Measurements from ENCODE around the gene GALNT10.

Gene GALNT10

GRCh38 chr5:154321546-154321945 lies 131.0 kb downstream of the GALNT10 start:
- no peak overlapping the region for H3K27ac ChIP-seq (ENCODE audit: low read length)
- no peak overlapping the region for H3K4me3 ChIP-seq (ENCODE audit: low read length in 2 of 2)
- H3K27me3 ChIP-seq (ENCODE audit: control insufficient read depth in 1 of 2, insufficient read depth in 2 of 2, low read length in 2 of 2): no peaks in the 10 kb centered on the region
- H3K9ac ChIP-seq (ENCODE audit: low read length in 2 of 2): no peak overlapping the region
- H3K36me3 ChIP-seq (ENCODE audit: control insufficient read depth in 2 of 2, insufficient read depth in 2 of 2, low read length in 2 of 2): peaks cover 0 to 3% of the 10 kb centered on the region in 2 donors
- H3K4me1 ChIP-seq (ENCODE audit: control insufficient read depth, insufficient read depth, low read length): no peaks in the 10 kb centered on the region
- no peaks in the 10 kb centered on the region for H3K9me3 ChIP-seq (ENCODE audit: control insufficient read depth in 2 of 2, low read length in 2 of 2)

GRCh38 chr5:154324033-154324432 lies 133.5 kb downstream of the GALNT10 start:
- H3K36me3 ChIP-seq (ENCODE audit: control insufficient read depth in 2 of 2, insufficient read depth in 2 of 2, low read length in 2 of 2): peaks cover 0 to 3% of the 10 kb centered on the region in 2 donors
- no peaks in the 10 kb centered on the region for H3K27me3 ChIP-seq (ENCODE audit: control insufficient read depth in 1 of 2, insufficient read depth in 2 of 2, low read length in 2 of 2)
- H3K4me3 ChIP-seq (ENCODE audit: low read length in 2 of 2): no peak overlapping the region
- H3K27ac ChIP-seq (ENCODE audit: low read length): no peak overlapping the region
- H3K9me3 ChIP-seq (ENCODE audit: control insufficient read depth in 2 of 2, low read length in 2 of 2): no peaks in the 10 kb centered on the region
- no peaks in the 10 kb centered on the region for H3K4me1 ChIP-seq (ENCODE audit: control insufficient read depth, insufficient read depth, low read length)
- no peak overlapping the region for H3K9ac ChIP-seq (ENCODE audit: low read length in 2 of 2)

GRCh38 chr5:154325566-154325965 lies 135.0 kb downstream of the GALNT10 start:
- Histone ChIP-seq H3K27me3 (ENCODE audit: control insufficient read depth in 1 of 2, insufficient read depth in 2 of 2, low read length in 2 of 2) (no peaks in the 10 kb centered on the region), H3K36me3 (ENCODE audit: control insufficient read depth in 2 of 2, insufficient read depth in 2 of 2, low read length in 2 of 2) (peaks cover 3 to 8% of the 10 kb centered on the region in 2 donors), H3K9me3 (ENCODE audit: control insufficient read depth in 2 of 2, low read length in 2 of 2) (no peaks in the 10 kb centered on the region), H3K4me3 (ENCODE audit: low read length in 2 of 2) (no peak overlapping the region), H3K9ac (ENCODE audit: low read length in 2 of 2) (no peak overlapping the region), H3K27ac (ENCODE audit: low read length) (no peak overlapping the region), H3K4me1 (ENCODE audit: control insufficient read depth, insufficient read depth, low read length) (no peaks in the 10 kb centered on the region)

- Histone ChIP-seq H3K27ac (ENCODE audit: low read length) (no peak overlapping the region), H3K4me3 (ENCODE audit: low read length in 2 of 2) (no peak overlapping the region), H3K4me1 (ENCODE audit: control insufficient read depth, insufficient read depth, low read length) (no peaks in the 10 kb centered on the region)
Measured at GRCh38 chr5:154329062-154329461, 138.5 kb downstream of the GALNT10 start.

GRCh38 chr5:154329519-154330040 lies 139.0 kb downstream of the GALNT10 start:
- H3K36me3 ChIP-seq (ENCODE audit: control insufficient read depth in 2 of 2, insufficient read depth in 2 of 2, low read length in 2 of 2): peaks cover 5 to 9% of the 10 kb centered on the region in 2 donors
- no peaks in the 10 kb centered on the region for H3K9me3 ChIP-seq (ENCODE audit: control insufficient read depth in 2 of 2, low read length in 2 of 2)
- no peak overlapping the region for H3K27ac ChIP-seq (ENCODE audit: low read length)
- H3K4me3 ChIP-seq (ENCODE audit: low read length in 2 of 2): no peak overlapping the region
- no peak overlapping the region for H3K9ac ChIP-seq (ENCODE audit: low read length in 2 of 2)
- no peaks in the 10 kb centered on the region for H3K4me1 ChIP-seq (ENCODE audit: control insufficient read depth, insufficient read depth, low read length)
- H3K27me3 ChIP-seq (ENCODE audit: control insufficient read depth in 1 of 2, insufficient read depth in 2 of 2, low read length in 2 of 2): no peaks in the 10 kb centered on the region

More at GRCh38 chr5:154329062-154329461, 138.5 kb downstream of the GALNT10 start:
- no peaks in the 10 kb centered on the region for H3K9me3 ChIP-seq (ENCODE audit: control insufficient read depth in 2 of 2, low read length in 2 of 2)
- no peak overlapping the region for H3K9ac ChIP-seq (ENCODE audit: low read length in 2 of 2)
- no peaks in the 10 kb centered on the region for H3K27me3 ChIP-seq (ENCODE audit: control insufficient read depth in 1 of 2, insufficient read depth in 2 of 2, low read length in 2 of 2)
- peaks cover 5 to 9% of the 10 kb centered on the region in 2 donors for H3K36me3 ChIP-seq (ENCODE audit: control insufficient read depth in 2 of 2, insufficient read depth in 2 of 2, low read length in 2 of 2)

- Histone ChIP-seq H3K27ac (ENCODE audit: low read length) (no peak overlapping the region), H3K36me3 (ENCODE audit: control insufficient read depth in 2 of 2, insufficient read depth in 2 of 2, low read length in 2 of 2) (peaks cover 5 to 10% of the 10 kb centered on the region in 2 donors), H3K4me3 (ENCODE audit: low read length in 2 of 2) (no peak overlapping the region), H3K9me3 (ENCODE audit: control insufficient read depth in 2 of 2, low read length in 2 of 2) (no peaks in the 10 kb centered on the region), H3K4me1 (ENCODE audit: control insufficient read depth, insufficient read depth, low read length) (no peaks in the 10 kb centered on the region), H3K9ac (ENCODE audit: low read length in 2 of 2) (no peak overlapping the region), H3K27me3 (ENCODE audit: control insufficient read depth in 1 of 2, insufficient read depth in 2 of 2, low read length in 2 of 2) (no peaks in the 10 kb centered on the region)
Measured at GRCh38 chr5:154330097-154330667, 139.6 kb downstream of the GALNT10 start.

GRCh38 chr5:154331232-154331631 lies 140.7 kb downstream of the GALNT10 start:
- H3K27ac ChIP-seq (ENCODE audit: low read length): no peak overlapping the region
- no peaks in the 10 kb centered on the region for H3K27me3 ChIP-seq (ENCODE audit: control insufficient read depth in 1 of 2, insufficient read depth in 2 of 2, low read length in 2 of 2)
- H3K36me3 ChIP-seq (ENCODE audit: control insufficient read depth in 2 of 2, insufficient read depth in 2 of 2, low read length in 2 of 2): peaks cover 5 to 10% of the 10 kb centered on the region in 2 donors
- H3K4me3 ChIP-seq (ENCODE audit: low read length in 2 of 2): no peak overlapping the region
- no peaks in the 10 kb centered on the region for H3K9me3 ChIP-seq (ENCODE audit: control insufficient read depth in 2 of 2, low read length in 2 of 2)
- no peak overlapping the region for H3K9ac ChIP-seq (ENCODE audit: low read length in 2 of 2)
- H3K4me1 ChIP-seq (ENCODE audit: control insufficient read depth, insufficient read depth, low read length): no peaks in the 10 kb centered on the region

- H3K27me3 ChIP-seq (ENCODE audit: control insufficient read depth in 1 of 2, insufficient read depth in 2 of 2, low read length in 2 of 2): no peaks in the 10 kb centered on the region
- no peaks in the 10 kb centered on the region for H3K4me1 ChIP-seq (ENCODE audit: control insufficient read depth, insufficient read depth, low read length)
- no peak overlapping the region for H3K4me3 ChIP-seq (ENCODE audit: low read length in 2 of 2)
- no peak overlapping the region for H3K27ac ChIP-seq (ENCODE audit: low read length)
- H3K36me3 ChIP-seq (ENCODE audit: control insufficient read depth in 2 of 2, insufficient read depth in 2 of 2, low read length in 2 of 2): peaks cover 5 to 10% of the 10 kb centered on the region in 2 donors
- H3K9ac ChIP-seq (ENCODE audit: low read length in 2 of 2): no peak overlapping the region
- H3K9me3 ChIP-seq (ENCODE audit: control insufficient read depth in 2 of 2, low read length in 2 of 2): no peaks in the 10 kb centered on the region
Measured at GRCh38 chr5:154331924-154332323, 141.4 kb downstream of the GALNT10 start.

- Histone ChIP-seq H3K9me3 (ENCODE audit: control insufficient read depth in 2 of 2, low read length in 2 of 2) (no peaks in the 10 kb centered on the region), H3K27me3 (ENCODE audit: control insufficient read depth in 1 of 2, insufficient read depth in 2 of 2, low read length in 2 of 2) (no peaks in the 10 kb centered on the region), H3K36me3 (ENCODE audit: control insufficient read depth in 2 of 2, insufficient read depth in 2 of 2, low read length in 2 of 2) (peaks cover 5 to 12% of the 10 kb centered on the region in 2 donors), H3K9ac (ENCODE audit: low read length in 2 of 2) (no peak overlapping the region), H3K4me1 (ENCODE audit: control insufficient read depth, insufficient read depth, low read length) (no peaks in the 10 kb centered on the region), H3K27ac (ENCODE audit: low read length) (no peak overlapping the region), H3K4me3 (ENCODE audit: low read length in 2 of 2) (no peak overlapping the region)
Measured at GRCh38 chr5:154332451-154332850, 141.9 kb downstream of the GALNT10 start.

- Histone ChIP-seq H3K36me3 (ENCODE audit: control insufficient read depth in 2 of 2, insufficient read depth in 2 of 2, low read length in 2 of 2) (peaks cover 5 to 14% of the 10 kb centered on the region in 2 donors), H3K4me1 (ENCODE audit: control insufficient read depth, insufficient read depth, low read length) (no peaks in the 10 kb centered on the region)
Measured at GRCh38 chr5:154333016-154333415, 142.5 kb downstream of the GALNT10 start.

GRCh38 chr5:154334406-154335064 lies 144.0 kb downstream of the GALNT10 start:
- Histone ChIP-seq H3K9ac (ENCODE audit: low read length in 2 of 2) (no peak overlapping the region), H3K27me3 (ENCODE audit: control insufficient read depth in 1 of 2, insufficient read depth in 2 of 2, low read length in 2 of 2) (no peaks in the 10 kb centered on the region), H3K4me3 (ENCODE audit: low read length in 2 of 2) (no peak overlapping the region), H3K27ac (ENCODE audit: low read length) (no peak overlapping the region), H3K36me3 (ENCODE audit: control insufficient read depth in 2 of 2, insufficient read depth in 2 of 2, low read length in 2 of 2) (peaks cover 5 to 17% of the 10 kb centered on the region in 2 donors), H3K9me3 (ENCODE audit: control insufficient read depth in 2 of 2, low read length in 2 of 2) (no peaks in the 10 kb centered on the region), H3K4me1 (ENCODE audit: control insufficient read depth, insufficient read depth, low read length) (no peaks in the 10 kb centered on the region)

More at GRCh38 chr5:154333016-154333415, 142.5 kb downstream of the GALNT10 start:
- Histone ChIP-seq H3K4me3 (ENCODE audit: low read length in 2 of 2) (no peak overlapping the region), H3K27me3 (ENCODE audit: control insufficient read depth in 1 of 2, insufficient read depth in 2 of 2, low read length in 2 of 2) (no peaks in the 10 kb centered on the region), H3K27ac (ENCODE audit: low read length) (no peak overlapping the region), H3K9ac (ENCODE audit: low read length in 2 of 2) (no peak overlapping the region), H3K9me3 (ENCODE audit: control insufficient read depth in 2 of 2, low read length in 2 of 2) (no peaks in the 10 kb centered on the region)
